Right hindlimb (tissue), 1 donor: Measurements from ENCODE around the gene PLXNC1.
A peak's percentile ranks its signal among the peaks of the same experiment; 100 is the strongest.

ENCODE experiments used
- DNase-seq: peaks from one replicate; pipeline ENCODE4 v3.0.0-alpha.2; 2018

PLXNC1 gene

DNA sequence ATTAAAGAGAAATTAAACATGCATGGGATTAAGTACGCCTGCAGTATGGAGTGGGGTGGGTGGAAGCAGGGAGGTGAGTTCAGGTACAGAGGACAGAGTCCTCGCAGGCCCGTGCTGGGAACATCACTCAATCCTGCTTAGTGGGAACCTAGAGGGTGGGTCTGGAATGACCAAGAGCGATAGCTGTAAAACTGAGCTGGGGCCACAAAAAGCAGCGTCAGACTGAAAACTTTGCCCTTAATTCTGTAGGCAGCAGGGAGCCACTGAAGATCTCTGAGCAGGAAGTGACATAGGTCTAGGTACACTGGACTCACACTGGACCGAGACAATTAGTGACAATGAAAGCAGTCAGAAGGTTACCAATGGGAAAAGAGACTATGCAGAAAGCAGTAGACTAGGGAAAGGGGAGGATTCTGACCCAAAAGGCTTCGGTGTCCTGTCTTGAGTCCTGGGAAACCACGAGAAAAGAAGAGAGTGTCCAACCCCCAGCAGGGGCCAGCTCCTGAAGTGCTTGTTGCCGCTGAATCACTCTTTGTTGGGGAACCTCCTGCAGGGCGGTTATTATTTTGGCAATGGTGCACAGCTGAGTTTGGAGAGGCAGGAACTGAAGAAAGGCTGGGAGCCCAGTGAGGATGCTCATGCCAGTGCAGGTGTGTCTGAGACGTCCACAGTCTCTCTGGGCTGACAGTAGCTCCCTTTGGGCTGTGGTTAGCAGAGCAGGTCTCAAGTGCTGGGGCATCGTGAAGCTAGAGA lies 97.4 kb downstream of the PLXNC1 start:
- no peak for DNase-seq

DNA sequence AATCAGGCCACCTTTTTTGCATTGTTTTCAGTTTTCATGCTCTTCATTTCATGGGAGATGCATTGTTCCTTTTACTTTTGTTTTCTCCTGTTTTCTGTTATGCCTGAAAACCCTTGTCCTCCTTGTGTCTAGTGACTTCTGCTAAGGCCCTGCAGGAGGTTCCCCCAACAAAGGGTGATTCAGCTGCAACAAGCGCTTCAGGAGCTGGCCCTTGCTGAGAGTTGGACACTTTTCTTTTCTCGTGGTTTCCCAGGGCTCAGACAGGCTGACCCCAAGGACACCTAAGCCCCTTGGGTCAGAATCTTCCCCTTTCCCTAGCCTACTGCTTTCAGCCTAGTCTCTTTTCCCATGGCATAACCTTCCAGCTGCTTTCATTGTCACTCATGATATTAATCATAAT lies 98.9 kb downstream of the PLXNC1 start:
- DNase-seq: no peak

DNA sequence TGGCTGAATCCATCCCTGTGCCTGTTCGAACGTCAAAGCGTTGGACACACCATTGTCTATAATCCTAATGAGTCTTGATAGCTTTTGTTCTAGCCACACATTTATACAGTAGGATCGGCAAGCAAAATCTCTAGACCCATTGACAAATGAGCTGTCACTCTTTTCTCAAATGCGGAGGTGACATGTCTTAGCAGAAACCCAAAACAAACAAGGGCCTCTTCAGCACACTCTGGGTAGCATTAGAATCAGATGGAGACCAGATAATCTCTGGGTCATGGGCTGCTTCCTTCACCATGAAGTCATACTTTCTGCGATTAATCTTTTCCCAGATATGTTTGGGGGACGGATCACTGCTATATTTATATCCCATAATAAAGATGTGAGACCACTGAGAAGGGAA lies 100.2 kb downstream of the PLXNC1 start:
- no peak for DNase-seq

DNA sequence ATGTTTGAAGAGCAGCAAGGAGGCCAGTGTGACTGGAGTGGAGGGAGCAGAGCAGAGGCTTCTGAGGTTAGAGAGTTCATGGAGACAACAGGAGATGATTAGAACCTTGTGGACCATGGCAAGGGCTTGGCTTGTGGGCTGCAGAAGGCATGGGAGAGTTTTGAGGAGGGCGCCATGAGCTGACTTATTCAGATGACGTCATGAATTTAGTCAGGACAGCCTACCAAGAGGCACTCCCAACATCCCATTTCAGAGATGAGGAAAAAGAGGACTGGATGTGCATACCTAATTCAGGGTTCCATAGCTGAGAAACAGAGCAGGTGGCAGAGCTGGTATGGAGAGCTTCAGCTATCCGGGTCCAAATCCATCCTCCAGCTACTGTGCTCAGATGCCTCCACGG lies 101.8 kb downstream of the PLXNC1 start:
- no peak for DNase-seq

DNA sequence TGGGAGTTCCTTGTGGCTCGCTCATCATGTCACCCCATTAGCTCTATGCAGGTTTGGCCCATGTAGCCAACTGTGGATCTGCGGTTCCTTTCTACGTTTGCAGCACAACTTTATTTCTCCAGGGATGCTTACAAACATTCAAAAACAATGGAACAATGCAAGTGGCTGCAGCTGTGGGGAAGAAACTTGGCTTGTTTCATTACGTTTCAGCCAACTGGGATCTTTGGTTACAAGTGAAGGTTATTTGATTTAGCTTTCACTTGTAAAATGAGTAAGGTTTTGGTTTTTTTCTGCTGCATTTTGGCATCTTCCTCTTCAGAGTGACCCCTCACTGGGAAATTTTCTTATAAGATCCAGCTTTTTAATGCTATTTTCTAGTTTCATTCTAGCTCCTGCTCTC lies 105.9 kb downstream of the PLXNC1 start:
- DNase-seq: peak; percentile 70

DNA sequence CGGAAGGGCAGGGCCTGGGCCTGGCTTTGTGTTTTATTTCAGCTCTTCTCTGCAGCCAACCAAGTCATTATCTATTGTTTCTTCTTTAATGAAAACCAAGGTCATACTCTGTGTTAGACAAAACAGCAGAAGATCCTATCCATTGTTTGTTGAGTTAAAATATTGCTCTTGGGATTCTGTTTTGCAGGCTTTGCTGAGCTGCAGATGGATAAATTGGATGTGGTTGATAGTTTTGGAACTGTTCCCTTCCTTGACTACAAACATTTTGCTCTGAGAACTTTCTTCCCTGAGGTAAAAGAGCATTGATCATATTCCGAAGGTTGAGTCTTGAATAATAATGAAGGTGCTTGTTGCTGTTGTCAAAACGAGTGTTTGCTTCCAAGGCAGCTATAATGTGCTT lies 106.6 kb downstream of the PLXNC1 start:
- DNase-seq: no peak

DNA sequence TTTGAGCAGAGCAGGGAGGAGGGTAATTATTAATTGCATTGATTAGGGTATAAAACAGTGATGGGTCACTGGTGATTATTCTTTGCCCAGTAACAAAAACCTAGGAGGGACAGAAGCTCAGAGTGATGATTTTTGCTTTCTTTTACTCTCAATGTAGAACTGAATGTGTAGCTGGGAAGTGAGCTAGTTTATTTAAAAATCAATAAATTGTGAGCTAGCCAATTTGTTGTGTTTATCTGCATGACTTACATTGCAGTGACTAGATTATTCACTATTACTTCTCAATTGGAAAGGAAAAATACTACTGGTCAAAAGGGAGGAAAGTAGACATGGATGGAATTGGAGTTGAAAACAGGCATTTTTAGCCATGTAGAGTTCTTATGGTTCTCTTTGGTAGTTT lies 107.1 kb downstream of the PLXNC1 start:
- no peak for DNase-seq

DNA sequence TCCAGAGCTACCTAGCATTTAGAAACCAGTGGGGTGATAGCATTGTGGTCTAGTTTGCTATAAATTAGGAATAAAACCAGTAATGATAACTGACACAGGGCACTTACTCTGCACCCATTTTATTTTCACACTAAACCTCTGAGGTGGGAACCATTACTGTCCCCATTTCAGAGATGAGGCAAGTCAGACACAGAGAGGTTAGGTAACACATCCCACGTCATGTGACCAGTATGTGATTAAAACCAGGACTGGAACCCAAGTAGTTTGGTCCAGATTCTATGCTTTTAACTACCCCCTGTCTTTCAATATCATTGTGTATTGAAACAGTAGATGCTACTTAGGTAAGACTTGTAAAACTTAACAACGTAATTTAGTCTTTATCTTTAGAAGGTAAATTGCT lies 110.2 kb downstream of the PLXNC1 start:
- DNase-seq: no peak

DNA sequence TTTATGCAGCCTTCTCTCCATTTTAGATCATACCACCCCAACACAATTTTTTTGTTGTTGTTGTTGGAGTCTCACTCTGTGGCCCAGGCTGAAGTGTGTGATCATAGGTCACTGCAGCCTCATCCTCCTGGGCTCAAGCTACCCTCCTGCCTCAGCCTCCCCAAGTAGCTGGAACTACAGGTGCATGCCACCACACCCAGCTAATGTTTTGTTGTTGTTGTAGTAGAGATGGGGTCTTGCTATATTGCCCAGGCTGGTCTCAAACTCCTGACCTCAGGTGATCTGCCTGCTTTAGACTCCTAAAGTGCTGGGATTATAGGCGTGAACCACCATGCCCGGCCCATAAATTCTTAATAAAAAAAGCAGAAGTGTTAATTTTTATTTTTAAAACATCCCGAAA lies 111.6 kb downstream of the PLXNC1 start:
- no peak for DNase-seq

DNA sequence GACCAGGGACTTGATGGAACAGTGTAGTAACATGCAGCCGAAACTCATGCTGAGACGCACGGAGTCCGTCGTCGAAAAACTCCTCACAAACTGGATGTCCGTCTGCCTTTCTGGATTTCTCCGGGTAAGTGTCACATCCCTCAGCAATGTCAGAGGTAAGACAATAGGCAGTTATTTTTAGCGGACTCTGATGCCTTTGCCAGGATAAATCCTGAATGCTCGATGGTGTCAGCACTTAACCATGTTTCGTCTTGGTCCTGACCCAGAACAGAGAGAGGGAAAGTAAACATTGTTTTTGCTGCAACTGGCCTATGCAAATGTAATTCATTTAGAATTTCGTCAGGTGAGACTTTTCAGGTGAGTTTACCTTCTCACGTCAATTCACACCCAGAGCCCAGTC lies 112.3 kb downstream of the PLXNC1 start:
- no peak for DNase-seq

DNA sequence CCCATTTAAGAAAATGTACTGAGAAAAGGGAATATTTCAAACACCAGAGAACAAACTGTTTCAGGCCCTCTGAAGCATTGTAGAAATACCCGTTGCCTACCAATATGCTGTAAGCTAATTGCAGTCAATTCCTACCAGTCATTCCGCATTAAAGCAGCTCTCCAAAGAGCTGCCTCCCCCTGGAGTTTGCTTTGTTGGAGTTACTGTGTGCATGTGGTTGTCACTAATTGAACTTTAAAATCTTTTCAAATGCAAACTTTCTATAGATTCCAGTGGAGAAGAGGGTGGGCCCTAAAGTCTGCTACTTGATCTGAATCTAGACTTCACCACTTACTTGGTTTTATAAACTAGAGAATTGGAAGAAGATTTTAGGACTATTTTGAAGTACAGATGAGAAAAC lies 112.7 kb downstream of the PLXNC1 start:
- no peak for DNase-seq

DNA sequence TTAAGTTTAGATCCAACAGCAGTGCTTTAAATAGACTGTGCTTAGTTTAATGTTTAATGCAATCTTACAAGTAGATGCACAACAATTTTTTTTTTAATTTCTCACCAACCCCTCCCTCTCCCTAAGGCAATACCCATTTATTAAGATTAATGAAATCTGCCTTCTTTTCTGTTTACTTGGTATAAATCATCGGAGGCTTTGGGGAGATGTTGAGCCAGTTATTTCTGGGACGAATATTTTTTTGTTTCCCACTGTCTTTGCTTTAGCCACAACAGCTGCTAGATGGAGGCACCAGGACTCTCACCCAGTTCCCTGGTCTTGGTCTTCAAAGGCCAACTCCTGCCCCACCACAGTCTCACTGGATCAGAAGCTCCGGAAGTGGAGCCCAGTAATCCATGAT lies 113.4 kb downstream of the PLXNC1 start:
- no peak for DNase-seq

DNA sequence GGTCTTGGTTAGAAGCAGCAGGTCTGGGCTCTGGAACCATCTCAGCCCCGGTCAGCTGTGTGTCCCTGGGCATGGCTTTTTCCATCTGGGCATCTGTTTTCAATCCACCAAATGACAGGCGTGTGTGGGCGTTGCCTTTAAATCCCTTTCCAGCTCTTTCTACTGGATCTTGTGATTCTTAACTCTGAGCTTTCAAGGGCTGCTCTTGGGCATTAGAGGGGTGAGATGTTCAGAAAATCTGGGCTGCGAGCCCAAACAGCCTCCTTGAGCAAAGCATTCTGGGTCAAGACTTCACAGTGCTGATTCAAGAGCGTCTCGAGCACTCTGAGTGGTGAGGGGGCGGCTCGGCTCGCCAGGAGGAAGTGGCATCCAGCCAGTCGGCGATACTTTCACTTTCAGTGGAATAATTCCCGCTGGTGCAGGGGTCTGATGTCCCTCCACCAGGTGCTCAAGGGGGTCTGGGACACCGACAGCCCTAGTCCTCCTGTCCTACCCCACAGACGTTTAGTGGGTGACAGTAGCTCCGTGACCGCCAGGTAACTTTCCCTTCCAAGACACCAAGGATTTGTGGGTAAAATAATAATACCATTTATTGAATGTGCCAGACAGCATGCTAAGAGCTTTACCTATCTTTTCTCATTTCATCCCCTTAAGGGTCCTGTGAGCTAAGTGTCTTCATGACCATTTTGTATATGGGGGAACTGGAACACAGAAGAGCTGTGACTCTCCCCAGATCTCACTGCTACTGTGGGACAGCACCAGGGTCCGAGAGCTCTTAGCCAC lies 114.0 kb downstream of the PLXNC1 start:
- DNase-seq: peak; percentile 91

DNA sequence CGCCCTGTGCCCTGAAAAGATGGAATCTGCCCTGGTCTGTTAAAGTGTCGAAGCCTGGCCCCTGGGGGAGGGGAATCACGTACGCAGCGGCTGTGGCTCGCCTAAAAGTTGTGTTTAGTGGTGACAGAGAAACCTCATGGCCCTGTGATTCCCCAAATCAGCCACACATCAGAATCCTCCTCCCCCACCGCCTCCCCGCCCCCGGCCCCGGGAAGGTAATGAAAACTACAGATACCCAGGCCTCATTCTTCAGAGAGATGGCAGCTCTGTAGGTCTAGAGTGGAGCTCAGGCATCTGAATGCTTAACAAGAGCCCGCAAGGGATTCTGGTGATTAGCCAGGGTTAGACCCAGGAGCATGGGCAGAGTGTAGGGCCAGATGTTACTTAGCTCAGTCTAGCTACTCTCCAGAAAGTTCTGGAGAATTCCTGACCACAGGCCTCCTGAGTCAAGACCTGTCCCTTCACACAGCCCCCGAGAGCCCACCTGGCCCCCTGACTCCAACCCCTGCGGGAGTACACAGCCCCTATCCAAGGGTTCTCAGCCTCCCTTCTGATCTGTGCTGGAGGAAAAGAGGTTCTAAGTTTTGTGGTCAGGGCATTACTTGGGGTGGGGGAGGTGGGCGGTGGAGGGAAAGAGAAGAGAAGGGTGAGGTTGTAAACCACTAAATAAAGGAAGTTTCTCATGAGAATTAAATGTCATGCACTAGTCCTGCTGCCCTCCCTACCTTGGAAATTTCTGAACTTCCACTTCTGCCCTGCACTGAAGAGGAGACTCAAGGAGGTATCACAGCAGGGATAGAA lies 114.8 kb downstream of the PLXNC1 start:
- DNase-seq: no peak

DNA sequence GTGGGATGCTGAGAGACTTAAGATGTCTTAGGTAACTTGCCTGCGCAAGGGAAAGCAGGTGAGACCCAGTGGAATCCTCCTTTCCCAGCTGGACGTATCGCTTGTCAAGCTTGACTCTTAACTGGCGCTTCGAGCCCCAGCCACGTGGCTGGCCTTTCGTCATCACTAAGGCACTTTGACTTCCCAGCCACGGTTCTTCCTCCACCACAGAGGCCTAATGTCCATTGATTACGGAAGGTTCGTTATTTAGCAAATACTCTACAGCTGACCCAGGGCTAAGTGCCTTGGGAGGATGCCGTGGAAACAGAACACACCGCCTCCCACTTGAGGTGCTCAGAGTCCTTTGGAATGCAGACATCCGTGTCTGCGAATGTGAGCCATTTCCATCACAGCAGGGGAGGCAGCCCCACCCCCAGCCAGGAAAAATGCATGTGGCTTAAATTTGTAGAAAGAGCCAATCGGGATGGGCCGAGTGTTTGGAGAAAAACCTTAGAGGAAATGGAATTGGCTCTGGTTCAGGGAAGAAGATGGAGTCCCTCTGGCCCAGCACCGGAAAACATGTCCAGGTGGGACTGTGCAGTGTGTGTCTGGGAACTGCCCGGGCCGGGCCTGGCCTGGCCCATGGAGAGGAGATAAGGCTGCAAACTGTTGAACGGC lies 115.7 kb downstream of the PLXNC1 start:
- peak; percentile 88 for DNase-seq

DNA sequence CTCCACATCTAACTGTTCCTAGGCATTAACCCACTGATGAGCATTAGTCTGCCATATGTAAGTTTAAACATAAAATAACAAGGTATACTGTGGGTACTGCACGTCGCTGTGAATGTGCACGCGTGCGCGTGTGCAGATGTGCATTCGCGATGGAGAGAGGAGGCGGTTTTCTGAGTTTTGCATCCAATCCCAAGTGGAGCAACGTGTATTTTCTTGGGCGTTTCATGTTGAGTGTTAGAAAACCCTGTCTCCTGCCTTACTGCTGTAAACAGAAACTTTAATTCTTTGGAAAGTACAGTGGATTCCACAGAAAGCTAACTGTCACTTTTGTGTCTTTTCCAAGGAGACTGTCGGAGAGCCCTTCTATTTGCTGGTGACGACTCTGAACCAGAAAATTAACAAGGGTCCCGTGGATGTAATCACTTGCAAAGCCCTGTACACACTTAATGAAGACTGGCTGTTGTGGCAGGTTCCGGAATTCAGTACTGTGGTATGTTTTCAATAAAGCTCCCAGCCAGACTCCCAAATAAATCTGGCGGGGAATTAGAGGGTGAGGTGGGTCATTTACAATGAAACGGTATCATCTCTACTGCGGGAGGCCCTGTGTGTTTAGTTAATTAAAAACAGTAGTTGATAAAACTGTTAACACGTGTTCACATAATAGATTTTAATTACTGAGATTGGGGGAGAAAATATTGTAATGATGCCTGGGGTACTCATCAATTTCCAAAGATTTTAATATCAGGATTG lies 116.5 kb downstream of the PLXNC1 start:
- peak; percentile 54 for DNase-seq

DNA sequence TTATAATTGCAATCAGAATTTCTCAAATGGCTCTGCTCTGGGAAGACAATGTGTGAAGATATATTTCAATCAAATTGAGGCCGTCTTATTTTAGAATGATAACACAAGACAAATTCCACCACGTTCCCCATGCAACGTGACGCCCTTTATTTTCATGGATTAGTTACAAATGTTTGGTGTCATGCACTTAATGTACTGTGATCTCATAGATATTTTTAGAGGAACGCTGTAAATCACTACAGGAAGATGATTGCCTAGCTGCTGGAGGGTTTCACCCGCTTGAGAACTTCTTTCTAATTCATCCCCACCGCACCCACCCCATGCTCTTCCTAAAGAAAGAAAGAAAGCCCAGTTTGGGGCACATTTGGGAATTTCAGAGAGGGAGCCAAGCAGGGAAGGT lies 117.2 kb downstream of the PLXNC1 start:
- DNase-seq: no peak

DNA sequence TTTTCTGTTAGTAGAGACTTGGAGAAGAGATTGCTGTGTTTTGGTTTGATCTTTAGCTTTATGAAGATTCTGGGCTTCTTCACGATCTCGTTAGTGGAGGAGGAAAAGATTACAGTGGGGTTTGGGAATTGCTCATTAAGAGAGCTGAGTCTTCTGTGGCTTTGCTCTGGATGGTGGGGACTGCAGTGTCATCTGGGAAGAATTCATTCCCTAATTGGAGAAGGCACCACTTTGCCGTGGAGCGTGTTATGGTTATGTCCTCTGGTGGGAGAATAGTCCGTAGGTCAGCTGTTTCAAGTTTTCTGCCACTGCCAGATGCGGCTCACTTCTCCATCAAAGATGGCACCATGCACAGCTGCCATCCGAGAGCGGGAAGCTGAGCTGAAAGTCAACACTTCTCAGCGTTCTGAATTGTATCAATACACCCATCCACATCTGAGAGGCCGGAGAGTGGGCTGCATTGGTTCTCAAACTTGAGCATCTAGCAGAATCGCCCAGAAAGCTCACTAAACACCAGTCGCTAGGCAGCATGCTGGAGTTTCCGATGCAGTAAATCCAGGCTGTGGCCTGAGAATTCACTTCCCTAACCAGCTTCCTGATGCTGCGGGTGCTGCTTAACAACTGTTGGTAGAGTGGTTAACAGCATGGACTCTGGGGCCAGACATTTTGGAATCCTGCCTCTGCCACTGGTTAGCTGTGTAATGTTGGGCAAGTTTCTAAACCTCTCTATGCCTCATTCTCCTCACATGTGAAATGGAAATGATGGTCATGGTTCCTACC lies 117.8 kb downstream of the PLXNC1 start:
- peak; percentile 49 for DNase-seq

DNA sequence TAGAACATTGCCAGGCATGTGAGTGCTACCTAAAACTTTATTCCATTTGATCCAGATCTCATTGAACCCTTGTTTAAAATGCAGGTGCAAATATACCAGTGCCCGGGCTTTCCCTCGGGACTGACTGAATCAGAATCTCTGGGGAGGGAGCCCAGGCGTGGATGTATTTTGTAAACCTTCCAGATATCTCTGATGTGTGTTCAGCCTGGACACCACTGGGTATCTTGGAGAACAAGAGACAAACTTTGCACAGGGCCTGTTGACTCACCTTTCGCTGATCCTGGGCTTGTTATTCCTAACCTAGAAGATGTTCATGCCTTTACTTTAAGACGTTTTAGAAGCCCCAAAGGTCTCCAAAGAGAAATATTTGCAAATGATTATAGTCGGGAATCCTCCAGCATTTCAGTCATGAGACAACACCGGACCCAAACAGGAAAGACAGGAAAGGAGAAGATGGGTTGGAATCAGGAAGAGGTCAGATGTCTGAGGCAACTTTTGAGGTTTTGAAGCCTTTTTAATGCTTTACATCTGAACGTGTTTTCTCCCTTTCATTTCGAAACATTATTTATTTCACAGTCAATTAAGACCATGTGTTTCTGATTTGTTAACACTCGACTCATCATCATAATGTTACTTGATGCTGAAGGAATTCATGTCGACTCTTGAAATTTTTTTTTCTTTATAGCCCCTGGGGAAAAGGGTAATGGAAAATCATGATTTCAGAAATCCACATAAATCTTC lies 118.6 kb downstream of the PLXNC1 start:
- DNase-seq: no peak

DNA sequence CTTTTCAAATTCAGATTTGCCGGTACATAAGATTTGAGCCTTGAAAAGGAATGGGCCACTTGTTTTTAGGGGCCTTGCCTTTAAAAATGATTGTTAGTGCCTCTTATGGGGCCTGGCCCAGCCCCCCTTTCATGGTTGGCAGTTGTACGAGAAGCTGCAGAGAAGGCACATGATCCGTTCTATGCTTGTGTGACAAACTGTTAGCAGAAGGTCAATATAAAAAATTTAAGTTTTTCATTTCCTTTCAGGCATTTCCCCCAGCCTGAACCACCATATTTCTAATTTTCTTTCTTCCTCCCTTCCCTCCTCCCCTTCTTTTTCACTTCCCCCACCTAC lies 119.1 kb downstream of the PLXNC1 start:
- DNase-seq: peak; percentile 61

DNA sequence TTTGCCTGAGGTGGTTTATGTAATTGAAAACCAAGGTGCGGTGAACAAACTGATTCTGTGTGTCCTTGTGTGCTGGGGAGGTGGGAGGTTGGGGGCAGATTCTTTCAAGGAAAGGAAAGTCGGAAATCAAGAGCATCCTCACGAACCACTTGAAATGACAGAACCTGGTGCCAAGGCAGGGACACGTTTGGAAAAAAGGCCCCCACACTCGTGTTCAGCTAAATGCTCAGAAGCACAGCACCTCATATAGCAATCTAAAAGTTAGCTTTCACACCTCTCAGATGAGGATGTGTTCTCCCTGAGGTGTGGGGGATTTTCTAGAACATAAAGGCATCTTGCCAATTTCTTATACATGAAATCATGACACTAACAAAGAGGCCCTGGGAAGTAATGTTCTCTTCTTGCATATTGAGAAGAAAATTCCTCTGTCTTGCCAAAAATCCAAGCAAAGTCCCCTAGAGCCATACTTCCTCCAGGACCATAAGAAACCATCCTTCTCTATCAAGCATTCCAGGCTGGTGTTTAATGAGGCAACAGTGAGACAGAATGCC lies 119.6 kb downstream of the PLXNC1 start:
- DNase-seq: no peak
